GM19035 (cell line): ENCODE results near the gene GNPTG.

Experiments used
- ATAC-seq: cut with Tn5 transposase; IDR thresholded peaks from one replicate; pipeline ENCODE4 v1.9.1; 2021; ENCODE audit not compliant: unreplicated experiment

Gene GNPTG

GRCh38 chr16:1346422-1347285 lies 5.1 kb upstream of the GNPTG start:
- no peak for ATAC-seq

- ATAC-seq: no peak
Observed at GRCh38 chr16:1347286-1347855, 4.4 kb upstream of the GNPTG start.

GRCh38 chr16:1347962-1348361 lies 3.8 kb upstream of the GNPTG start:
- ATAC-seq: no peak

GRCh38 chr16:1348441-1348840 lies 3.3 kb upstream of the GNPTG start:
- no peak for ATAC-seq

GRCh38 chr16:1348926-1349325 lies 2.8 kb upstream of the GNPTG start:
- no peak for ATAC-seq

GRCh38 chr16:1349351-1349750 lies 2.4 kb upstream of the GNPTG start:
- ATAC-seq: no peak

GRCh38 chr16:1349951-1350350 lies 1.8 kb upstream of the GNPTG start:
- ATAC-seq: no peak

GRCh38 chr16:1350691-1351090 lies 1.0 kb upstream of the GNPTG start:
- no peak for ATAC-seq

GRCh38 chr16:1351215-1351581 lies 533 bp upstream of the GNPTG start:
- peak; percentile 30 for ATAC-seq

GRCh38 chr16:1354815-1355540 lies 3.2 kb downstream of the GNPTG start:
- ATAC-seq: no peak

- ATAC-seq: no peak
Observed at GRCh38 chr16:1355591-1355990, 3.9 kb downstream of the GNPTG start.

GRCh38 chr16:1356061-1356900 lies 4.5 kb downstream of the GNPTG start:
- no peak for ATAC-seq

GRCh38 chr16:1357906-1358566 lies 6.3 kb downstream of the GNPTG start:
- ATAC-seq: no peak

GRCh38 chr16:1361685-1362360 lies 10.1 kb downstream of the GNPTG start:
- no peak for ATAC-seq

- ATAC-seq: no peak
Observed at GRCh38 chr16:1362807-1363206, 11.1 kb downstream of the GNPTG start.

- ATAC-seq: no peak
Observed at GRCh38 chr16:1363501-1364041, 11.8 kb downstream of the GNPTG start.

GRCh38 chr16:1364510-1364909 lies 12.8 kb downstream of the GNPTG start:
- ATAC-seq: no peak

GRCh38 chr16:1366060-1366711 lies 14.5 kb downstream of the GNPTG start:
- ATAC-seq: no peak

GRCh38 chr16:1366712-1367299 lies 15.1 kb downstream of the GNPTG start:
- no peak for ATAC-seq
